Heart left ventricle (tissue), 16 donors: ENCODE measurements around the gene FAM83E. TPM values are rescaled to one million over a fixed set of nuclear protein-coding genes. Genes with fewer than 3 reads are reported as not detected.
A peak's percentile ranks its signal among the peaks of the same experiment; 100 is the strongest.

Source experiments
- ATAC-seq, 4 donors: fragments of 200-7000 bp; cut with Tn5 transposase; one replicate each; pipeline ENCODE4 v1.9.1; 2020 to 2022; ENCODE audit warnings: moderate library complexity in 4 of 4, mild to moderate bottlenecking in 3 of 4, moderate number of reproducible peaks in 1 of 4
- DNase-seq, 5 donors: peaks; one replicate each; pipeline ENCODE4 v3.0.0-alpha.2; 2020
- H3K27ac ChIP-seq, 12 donors: fragments of 200-600 bp; sonication (generic) in 4 of 12; one replicate each; pipeline versions ENCODE4 v1.5.0 to v1.8.0; 2016 to 2022; ENCODE audit warnings: mild to moderate bottlenecking in 2 of 12
- H3K27me3 ChIP-seq, 9 donors: fragments of 200-600 bp; sonication (generic) in 2 of 9; one replicate each; pipeline versions ENCODE4 v1.5.1 to v1.8.0; 2016 to 2022; ENCODE audit warnings: mild to moderate bottlenecking in 3 of 9
- H3K36me3 ChIP-seq, 9 donors: fragments of 200-600 bp; sonication (generic) in 2 of 9; one replicate each; pipeline versions ENCODE4 v1.5.0 to v1.8.0; 2018 to 2022; ENCODE audit warnings: mild to moderate bottlenecking in 2 of 9
- H3K4me1 ChIP-seq, 12 donors: fragments of 200-600 bp; sonication (generic) in 4 of 12; one replicate each; pipeline versions ENCODE4 v1.5.0 to v1.8.0; 2016 to 2022; ENCODE audit warnings: mild to moderate bottlenecking in 3 of 12
- H3K4me3 ChIP-seq, 12 donors: fragments of 200-600 bp; sonication (generic) in 4 of 12; one replicate each; pipeline versions ENCODE4 v1.5.0 to v1.8.0; 2017 to 2022; ENCODE audit warnings: mild to moderate bottlenecking in 9 of 12, moderate library complexity in 4 of 12
- H3K9me3 ChIP-seq, 12 donors: fragments of 200-600 bp; sonication (generic) in 4 of 12; one replicate each; pipeline versions ENCODE4 v1.5.0 to v1.8.0; 2016 to 2022; ENCODE audit warnings: mild to moderate bottlenecking in 1 of 12
- POLR2A ChIP-seq, 2 donors: fragments of 450-650 bp; IDR thresholded peaks; one replicate each; pipeline ENCODE4 v1.6.1; 2017; ENCODE audit warnings: antibody characterized with exemption in 2 of 2, mild to moderate bottlenecking in 2 of 2, moderate library complexity in 2 of 2
- WGBS, 4 donors: extraction: QIAGEN DNeasy Blood & Tissue Kit in 2 of 4; methylation state at CpG; one replicate each; pipeline versions ENCODE4 v1.1.5 to v1.1.7; 2013 to 2018; 5-methylcytosine and 5-hydroxymethylcytosine counted together
- intact Hi-C, 10 donors: fragments of 100-400 bp; cut with DNase I; formaldehyde crosslinking; loops; one replicate each; pipeline versions ENCODE4 v1.11.1 to v1.14.2; 2022
- polyA plus RNA-seq, 2 donors: library from polyadenylated mRNA; stranded (reverse); fragments of 200-250 nt; gene quantifications; one replicate each; pipeline ENCODE4 v1.2.3, GENCODE V29; 2013
- total RNA-seq, 9 donors: library from RNA; depleted of rRNA in 2 of 9; stranded (reverse); fragments of >200 nt in 2 of 9; fragmentation: NEBNext Ultra II Directional in 3 of 9; extraction: Animal tissue kit (Norgen Biotek cat#: 25700) in 3 of 9; gene quantifications; one replicate each; pipeline versions ENCODE4 v1.1.0 to v1.2.4, GENCODE V29; 2016 to 2023
- TF ChIP-seq, protein P1 (sequence below), 12 donors: fragments of 200-600 bp; sonication (generic) in 4 of 12; IDR thresholded peaks; one replicate each; pipeline versions ENCODE4 v1.5.0 to v1.8.0; 2018 to 2022; ENCODE audit warnings: antibody characterized with exemption in 12 of 12, mild to moderate bottlenecking in 5 of 12
- donor health status: ischemic (EF 13 %, LVEDD 7.1; RV severe dilation, severe dysfunction).
- donor health status: healthy with polysubstance abuse.
- donor health status: DM: no; HTN: yes; CAD: no.
- donor health status: DM: no; HTN: no; CAD: no.
- donor health status: ischemic (EF 25% LVEDD 6.9; RV normal size, moderate dysfunction).
- donor health status: ischemic (EF 25% LVEDD 5.7; RV mildly dilated, moderate dysfunction).
- donor health status: healthy.
- donor health status: DM: yes; HTN: yes; CAD: no.
- donor health status: ischemic (EF 35%, LVEDD 5.7; RV mildly dilated, moderate dysfunction).
- donor health status: nonischemic (EF 11% LVEDD 7.7; RV severe dilation, severe dysfunction).
- donor health status: DM: yes; HTN: yes; CAD: no.
- donor health status: PGD.
- donor health status: ischemic (EF 29% LVEDD 5.4; RV normal size, mild dysfunction).
- donor health status: nonischemic (EF 23%, LVEDD 6.1; RV moderate dilation, normal function).

The FAM83E gene
- total and polyA plus RNA-seq, 11 donors = 0.14 TPM; not detected in 10

DNA sequence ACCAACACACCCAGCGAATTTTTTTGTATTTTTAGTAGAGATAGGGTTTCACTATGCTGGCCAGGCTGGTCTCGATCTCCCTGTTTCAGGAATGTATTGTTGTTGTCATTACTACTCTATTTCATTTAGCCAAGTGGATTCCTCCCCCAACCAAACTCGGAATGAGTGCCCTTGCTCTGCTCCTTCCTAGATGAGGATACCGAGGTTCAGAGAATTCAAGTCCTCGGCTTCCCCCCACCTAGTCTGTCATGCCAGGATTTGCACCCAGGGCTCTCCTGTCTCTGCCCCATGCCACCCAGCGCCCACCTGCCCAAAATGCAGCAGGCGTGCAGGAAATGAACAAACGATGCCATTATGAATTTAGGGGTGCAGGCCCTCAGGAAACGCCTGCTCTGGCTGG, 11.9 kb downstream of the FAM83E start:
- intact Hi-C loops = no loop called here
- Histone ChIP-seq H3K27ac (no peak overlapping the region), H3K27me3 (peaks cover 0 to 12% (median 0%) of the 10 kb centered on the region in 9 donors), H3K4me3 (no peak overlapping the region), H3K4me1 (no peaks in the 10 kb centered on the region), H3K36me3 (no peaks in the 10 kb centered on the region), H3K9me3 (no peaks in the 10 kb centered on the region)
- 83 to 87% (median 84%) methylated on average over 9 of the region's 9 CpGs for WGBS, 4 donors
- TF ChIP-seq, protein P1, sequence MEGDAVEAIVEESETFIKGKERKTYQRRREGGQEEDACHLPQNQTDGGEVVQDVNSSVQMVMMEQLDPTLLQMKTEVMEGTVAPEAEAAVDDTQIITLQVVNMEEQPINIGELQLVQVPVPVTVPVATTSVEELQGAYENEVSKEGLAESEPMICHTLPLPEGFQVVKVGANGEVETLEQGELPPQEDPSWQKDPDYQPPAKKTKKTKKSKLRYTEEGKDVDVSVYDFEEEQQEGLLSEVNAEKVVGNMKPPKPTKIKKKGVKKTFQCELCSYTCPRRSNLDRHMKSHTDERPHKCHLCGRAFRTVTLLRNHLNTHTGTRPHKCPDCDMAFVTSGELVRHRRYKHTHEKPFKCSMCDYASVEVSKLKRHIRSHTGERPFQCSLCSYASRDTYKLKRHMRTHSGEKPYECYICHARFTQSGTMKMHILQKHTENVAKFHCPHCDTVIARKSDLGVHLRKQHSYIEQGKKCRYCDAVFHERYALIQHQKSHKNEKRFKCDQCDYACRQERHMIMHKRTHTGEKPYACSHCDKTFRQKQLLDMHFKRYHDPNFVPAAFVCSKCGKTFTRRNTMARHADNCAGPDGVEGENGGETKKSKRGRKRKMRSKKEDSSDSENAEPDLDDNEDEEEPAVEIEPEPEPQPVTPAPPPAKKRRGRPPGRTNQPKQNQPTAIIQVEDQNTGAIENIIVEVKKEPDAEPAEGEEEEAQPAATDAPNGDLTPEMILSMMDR (IDR thresholded peaks at IDR 0.05) = no peak
- TF ChIP-seq POLR2A (IDR thresholded peaks at IDR 0.05) = no peak
- DNase-seq (no peak), ATAC-seq (no peak)

DNA sequence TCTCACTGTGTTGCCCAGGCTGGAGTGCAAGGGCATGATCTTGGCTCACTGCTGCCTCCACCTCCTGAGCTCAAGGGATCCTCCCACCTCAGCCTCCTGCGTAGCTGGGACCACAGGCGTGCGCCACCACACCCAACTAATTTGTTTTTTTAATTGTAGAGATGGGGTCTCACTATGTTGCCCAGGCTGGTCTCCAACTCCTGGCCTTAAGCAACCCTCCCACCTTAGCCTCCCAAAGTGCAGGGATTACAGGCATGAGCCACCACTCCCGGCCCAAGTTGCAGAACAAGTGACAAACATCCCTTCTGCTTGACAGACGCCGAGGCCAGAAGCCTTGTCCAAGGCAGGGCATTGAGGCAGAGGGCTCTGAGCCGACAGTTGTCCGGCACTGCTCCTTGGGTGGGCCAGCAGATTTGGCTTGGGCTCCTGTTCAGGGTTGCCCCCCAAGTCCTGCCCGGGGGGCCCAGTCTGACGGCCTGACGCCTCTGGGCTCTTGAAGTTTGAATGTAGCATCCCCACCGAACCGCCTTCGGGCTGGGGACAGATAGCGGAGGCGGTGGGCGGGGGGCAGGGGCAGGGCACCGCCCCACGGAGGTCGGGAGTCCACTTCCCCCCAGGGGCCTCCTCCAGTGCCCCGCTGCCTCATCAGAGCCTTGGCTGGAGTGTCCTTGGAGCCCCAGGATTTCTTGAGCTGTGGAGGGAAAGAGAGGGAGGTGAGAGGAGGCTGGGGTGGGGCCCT, 14.0 kb downstream of the FAM83E start:
- H3K27ac ChIP-seq = no peak overlapping the region
- H3K4me1 ChIP-seq = no peaks in the 10 kb centered on the region
- no peak overlapping the region for H3K4me3 ChIP-seq
- no peaks in the 10 kb centered on the region for H3K36me3 ChIP-seq
- no peak for ATAC-seq
- H3K27me3 ChIP-seq = peaks cover 0 to 12% (median 0%) of the 10 kb centered on the region in 9 donors
- DNase-seq = no peak
- intact Hi-C loops = no loop called here
- TF ChIP-seq, protein P1 (IDR thresholded peaks at IDR 0.05) = no peak
- no peak for TF ChIP-seq POLR2A (IDR thresholded peaks at IDR 0.05)
- WGBS, 4 donors = 82 to 91% (median 86%) methylated on average over 19 to 21 of the region's 21 CpGs
- H3K9me3 ChIP-seq = no peaks in the 10 kb centered on the region

DNA sequence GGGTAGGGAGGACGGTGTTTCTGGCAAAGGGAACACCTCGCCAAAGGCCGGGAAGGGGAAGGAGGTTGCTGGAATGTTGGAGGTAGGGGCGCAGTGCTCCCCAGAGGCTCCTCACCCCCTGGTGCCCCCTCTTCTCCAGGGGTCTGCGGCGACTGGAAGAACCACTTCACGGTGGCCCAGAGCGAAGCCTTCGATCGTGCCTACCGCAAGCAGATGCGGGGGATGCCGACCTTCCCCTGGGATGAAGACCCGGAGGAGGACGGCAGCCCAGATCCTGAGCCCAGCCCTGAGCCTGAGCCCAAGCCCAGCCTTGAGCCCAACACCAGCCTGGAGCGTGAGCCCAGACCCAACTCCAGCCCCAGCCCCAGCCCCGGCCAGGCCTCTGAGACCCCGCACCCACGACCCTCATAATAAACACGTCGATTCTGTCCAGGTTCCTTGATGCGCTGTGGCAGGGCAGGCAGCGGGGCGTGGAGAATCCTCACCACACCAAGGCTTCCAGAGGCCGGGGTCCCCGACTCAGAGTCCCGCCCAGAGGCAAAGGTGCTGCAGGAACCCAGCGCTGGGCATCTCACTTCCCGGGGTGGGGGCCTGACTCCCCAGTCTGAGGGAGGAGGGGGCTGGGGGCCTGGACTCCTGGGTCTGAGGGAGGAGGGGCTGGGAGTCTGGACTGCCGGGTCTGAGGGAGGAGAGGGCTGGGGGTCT, 15.7 kb downstream of the FAM83E start:
- H3K27ac ChIP-seq = no peak overlapping the region
- no peak for TF ChIP-seq POLR2A (IDR thresholded peaks at IDR 0.05)
- TF ChIP-seq, protein P1 (IDR thresholded peaks at IDR 0.05) = no peak
- intact Hi-C loops = no loop called here
- no peaks in the 10 kb centered on the region for H3K9me3 ChIP-seq
- no peaks in the 10 kb centered on the region for H3K36me3 ChIP-seq
- no peak overlapping the region for H3K4me3 ChIP-seq
- H3K27me3 ChIP-seq = peaks cover 0 to 12% (median 0%) of the 10 kb centered on the region in 9 donors
- H3K4me1 ChIP-seq = no peaks in the 10 kb centered on the region
- WGBS, 4 donors = 70 to 81% (median 73%) methylated on average over 23 to 30 of the region's 30 CpGs
- ATAC-seq (no peak), DNase-seq (no peak)

DNA sequence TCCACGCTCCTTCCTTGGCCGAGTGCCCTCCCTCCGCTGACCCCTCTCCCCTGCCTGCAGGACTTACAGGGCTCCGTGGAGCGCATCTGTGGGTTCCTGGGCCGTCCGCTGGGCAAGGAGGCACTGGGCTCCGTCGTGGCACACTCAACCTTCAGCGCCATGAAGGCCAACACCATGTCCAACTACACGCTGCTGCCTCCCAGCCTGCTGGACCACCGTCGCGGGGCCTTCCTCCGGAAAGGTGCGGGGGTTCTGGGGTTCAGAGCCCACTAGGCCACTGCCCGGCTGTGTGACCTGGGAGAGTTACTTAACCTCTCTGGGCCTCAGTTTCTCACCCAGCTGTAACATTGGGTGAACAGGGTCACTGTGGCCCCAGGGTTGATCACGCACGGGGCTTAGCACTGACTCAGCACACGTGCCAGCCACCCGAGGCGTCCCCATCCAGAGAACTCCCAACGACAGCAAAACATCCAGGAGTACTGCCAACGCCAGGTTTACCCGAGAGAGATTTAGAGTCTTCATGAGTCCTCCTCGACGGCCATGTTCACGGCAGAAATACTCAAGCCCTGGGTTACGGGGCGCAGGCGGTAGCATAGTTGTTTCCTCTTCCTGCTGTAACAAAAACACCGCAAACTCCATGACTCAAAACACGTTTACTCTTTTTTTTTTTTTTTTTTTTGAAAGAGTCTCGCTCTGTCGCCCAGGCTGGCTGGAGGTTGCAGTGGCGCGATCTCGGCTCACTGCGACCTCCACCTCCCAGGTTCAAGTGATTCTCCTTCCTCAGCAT, 18.0 kb downstream of the FAM83E start:
- no peak for TF ChIP-seq POLR2A (IDR thresholded peaks at IDR 0.05)
- TF ChIP-seq, protein P1 (IDR thresholded peaks at IDR 0.05) = no peak
- no peaks in the 10 kb centered on the region for H3K36me3 ChIP-seq
- DNase-seq (no peak), ATAC-seq (no peak)
- intact Hi-C loops = no loop called here
- 78 to 84% (median 80%) methylated on average over 34 to 39 of the region's 39 CpGs for WGBS, 4 donors
- no peaks in the 10 kb centered on the region for H3K4me1 ChIP-seq
- H3K9me3 ChIP-seq = no peaks in the 10 kb centered on the region
- peak overlapping the region in 1 of 12 donors; percentile 3 for H3K4me3 ChIP-seq
- H3K27ac ChIP-seq = no peak overlapping the region
- H3K27me3 ChIP-seq = peaks cover 0 to 12% (median 0%) of the 10 kb centered on the region in 9 donors
